HG02852 (cell line): ENCODE results near the gene RFX2.
"Not testable (repeated sequence)": the region's sequence is repeated elsewhere in the genome, so short reads cannot be mapped to it uniquely, and the experiment has no call there.

ENCODE experiments used
- ATAC-seq: cut with Tn5 transposase; IDR thresholded peaks from one replicate; pipeline ENCODE4 v1.9.1; 2021; ENCODE audit warnings: mild to moderate bottlenecking, moderate library complexity; ENCODE audit not compliant: unreplicated experiment

Gene RFX2

DNA sequence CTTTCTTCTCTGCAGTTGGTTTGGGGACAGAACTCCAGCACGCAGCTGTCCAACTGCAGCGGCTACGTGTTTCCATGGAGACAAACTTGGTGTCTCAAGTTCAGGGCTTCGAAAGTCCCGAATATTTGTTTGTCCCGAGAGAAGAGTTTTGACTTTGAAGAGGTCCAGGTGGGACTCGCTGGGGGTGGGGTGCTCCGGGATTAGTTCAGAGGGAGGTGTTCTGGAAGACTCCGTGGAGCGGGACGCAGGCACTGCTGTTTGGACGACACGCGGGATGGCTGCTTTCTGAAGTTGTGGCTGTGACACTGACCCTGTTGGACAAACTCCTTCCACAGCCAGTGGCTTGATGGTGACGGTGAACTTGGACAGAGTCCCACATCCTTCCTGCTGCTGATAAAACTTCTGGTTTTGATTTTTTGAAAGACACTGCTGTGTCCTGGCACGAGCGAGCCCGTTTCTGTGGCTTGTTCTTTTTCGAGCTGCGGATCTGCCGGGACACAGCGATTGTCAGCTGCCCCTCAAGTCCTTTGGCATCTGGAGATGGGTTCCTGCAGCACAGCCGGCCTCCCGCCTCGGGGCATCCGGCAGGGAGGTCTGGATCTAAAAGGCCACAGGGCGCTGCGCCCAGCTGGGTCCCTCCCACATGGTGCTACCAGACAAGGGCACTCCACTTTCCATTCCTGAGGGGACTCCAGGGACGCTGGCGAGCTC, 116.5 kb downstream of the RFX2 start:
- no peak for ATAC-seq

DNA sequence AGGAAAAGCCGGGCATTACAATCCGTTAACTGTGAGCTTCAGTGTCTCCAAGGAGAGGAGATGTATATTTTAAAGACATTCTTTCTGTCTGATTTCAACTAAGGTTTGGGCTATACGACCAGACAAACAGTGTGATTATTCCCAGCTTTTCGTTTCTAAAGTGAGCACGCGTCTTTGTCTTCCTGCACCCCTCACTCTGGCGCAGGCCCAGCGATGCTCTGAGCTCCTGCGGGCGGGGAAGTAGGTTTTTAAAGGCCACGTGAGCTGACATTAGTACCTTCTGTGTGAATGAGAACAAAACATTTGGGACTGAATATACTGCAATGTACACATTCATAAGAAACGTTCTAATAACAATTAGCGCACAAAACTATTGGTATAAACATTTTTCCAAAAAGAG, 117.1 kb downstream of the RFX2 start:
- no peak for ATAC-seq

DNA sequence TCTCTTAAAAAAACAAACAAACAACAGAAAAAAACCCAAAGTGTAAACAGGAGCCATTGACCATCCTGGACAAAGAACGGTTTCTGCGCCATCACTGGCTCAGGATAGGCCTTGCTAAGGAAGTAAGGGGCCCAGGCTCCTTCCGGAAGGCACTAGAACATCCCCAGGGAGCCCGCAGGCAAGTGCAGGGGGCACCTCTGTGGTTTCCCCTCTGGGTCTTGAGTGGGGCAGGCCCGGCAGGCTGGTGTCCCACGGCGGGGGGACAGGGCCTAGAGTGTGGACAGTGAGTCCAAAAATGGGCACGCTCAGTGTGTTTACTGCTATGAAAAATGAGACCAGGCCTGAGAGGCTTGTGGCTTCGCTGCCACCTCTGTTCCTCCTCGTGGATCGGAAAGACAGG, 117.5 kb downstream of the RFX2 start:
- no peak for ATAC-seq

DNA sequence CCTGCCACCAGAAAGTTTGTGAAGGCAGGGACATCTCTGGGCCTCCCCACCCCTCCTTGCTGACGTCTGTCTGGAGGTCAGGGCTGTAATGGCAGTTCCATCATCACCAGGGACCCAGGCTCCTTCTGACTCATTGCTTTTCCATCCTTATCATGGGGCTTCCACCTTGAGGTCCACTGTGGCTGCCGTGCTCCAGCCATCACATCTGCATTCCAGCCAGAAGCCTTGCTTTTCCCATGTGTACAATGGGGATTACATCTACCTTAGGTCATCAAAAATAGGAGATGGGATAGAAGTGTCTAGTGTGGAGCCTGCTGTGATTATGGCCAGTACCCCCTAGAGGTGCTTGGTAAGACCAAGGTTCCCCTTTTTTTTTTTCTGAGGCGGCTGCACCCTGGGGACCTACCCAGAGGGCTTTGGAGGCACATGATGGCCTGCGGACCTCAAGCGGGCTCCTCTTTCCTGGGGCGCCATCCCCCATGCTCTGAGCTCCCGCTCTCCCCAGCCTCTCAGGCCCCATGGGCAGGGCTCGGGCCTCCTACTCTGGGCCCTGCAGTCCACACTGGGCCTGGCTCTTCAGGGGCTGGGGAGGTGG, 119.0 kb downstream of the RFX2 start:
- no peak for ATAC-seq

DNA sequence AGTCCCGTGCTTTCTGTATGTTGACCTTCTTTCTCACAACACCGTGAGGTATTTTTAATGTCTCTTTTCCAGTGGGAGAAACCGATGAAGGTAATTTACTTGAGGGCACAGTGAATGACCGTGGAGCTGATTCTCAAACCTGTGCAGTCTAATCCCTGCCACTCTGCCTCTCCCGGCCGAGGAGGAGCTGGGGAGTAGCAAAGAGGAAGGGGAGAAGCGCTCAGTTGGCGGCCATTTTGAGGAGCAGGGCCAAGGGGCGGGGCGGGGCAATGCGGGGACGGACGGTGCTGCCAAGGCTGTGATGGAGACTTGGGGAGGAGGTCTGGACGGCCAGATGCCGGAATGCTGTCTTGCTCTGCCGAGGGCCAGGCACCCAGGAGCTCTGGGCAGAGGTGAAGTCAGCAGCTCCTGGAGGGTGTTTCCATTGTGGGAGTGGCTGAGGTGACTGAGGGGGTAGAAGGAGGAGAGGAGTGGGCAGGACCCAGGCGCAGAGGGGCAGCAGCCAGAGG, 120.0 kb downstream of the RFX2 start:
- no peak for ATAC-seq

DNA sequence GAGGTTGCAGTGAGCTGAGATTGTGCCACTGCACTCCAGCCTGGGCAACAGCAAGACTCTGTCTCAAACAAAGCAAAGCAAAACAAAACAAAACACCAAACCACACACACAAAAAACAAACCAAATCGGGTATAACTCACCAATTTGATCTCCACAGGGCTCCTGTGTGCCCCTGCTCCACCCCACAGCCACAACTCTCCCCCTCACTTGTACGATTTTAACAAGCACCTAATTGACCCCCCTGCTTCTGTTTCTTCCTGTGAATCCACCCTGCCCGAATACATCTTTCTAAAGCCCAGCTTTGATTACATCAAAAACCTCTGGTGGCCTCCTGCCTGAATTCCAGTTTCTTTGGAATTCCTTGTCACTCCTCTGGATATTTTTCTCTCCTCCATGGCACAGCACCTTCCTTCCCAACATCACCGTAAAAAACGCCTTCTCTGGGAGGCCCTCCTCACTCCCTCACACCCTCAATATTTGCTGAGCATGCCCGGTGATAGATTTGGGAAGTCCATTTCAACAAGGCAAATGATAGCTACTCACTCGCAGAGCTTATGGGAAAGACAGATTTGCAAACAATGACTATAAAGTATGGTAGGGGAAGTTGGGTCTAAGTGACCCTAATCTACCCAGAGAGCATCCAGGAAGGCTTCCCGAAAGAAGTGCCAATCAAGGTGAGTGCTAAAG, 120.8 kb downstream of the RFX2 start:
- no peak for ATAC-seq

DNA sequence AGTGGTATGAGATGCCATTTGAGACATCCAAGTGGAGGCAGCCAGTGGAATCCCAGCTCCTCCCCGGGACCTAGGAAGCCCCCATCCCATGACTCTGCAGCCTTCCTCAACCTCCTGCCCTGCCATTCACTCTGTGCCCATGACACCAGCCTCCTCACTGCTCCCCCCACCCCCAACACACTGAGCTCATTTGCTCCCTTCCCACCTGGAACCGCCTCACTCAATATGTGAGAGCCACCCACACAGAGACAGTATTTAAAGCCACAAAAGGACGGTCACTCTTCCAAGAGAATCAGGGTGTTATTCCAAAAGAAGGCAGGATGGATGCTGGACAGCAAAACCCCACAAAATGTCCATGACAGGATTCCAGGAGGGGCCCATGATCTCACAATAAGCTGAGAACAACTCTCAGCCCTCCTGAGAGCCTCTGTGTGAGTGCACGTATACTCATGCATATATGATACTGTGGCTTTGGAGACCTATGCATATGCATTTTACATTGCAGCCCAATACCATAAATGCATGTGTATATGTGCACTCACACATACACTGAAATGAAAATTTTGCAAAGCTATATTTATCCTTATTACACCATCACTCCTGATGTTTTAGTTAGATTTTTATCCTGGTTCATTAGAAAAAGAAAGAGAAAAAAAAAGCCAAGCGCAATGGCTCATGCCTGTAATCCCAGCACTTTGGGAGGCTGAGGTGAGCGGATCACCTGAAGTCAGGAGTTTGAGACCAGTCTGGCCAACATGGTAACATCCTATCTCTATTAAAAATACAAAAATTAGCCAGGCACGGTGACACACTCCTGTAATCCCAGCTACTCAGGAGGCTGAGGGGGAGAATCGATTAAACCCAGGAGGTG, 121.5 kb downstream of the RFX2 start:
- no peak for ATAC-seq

DNA sequence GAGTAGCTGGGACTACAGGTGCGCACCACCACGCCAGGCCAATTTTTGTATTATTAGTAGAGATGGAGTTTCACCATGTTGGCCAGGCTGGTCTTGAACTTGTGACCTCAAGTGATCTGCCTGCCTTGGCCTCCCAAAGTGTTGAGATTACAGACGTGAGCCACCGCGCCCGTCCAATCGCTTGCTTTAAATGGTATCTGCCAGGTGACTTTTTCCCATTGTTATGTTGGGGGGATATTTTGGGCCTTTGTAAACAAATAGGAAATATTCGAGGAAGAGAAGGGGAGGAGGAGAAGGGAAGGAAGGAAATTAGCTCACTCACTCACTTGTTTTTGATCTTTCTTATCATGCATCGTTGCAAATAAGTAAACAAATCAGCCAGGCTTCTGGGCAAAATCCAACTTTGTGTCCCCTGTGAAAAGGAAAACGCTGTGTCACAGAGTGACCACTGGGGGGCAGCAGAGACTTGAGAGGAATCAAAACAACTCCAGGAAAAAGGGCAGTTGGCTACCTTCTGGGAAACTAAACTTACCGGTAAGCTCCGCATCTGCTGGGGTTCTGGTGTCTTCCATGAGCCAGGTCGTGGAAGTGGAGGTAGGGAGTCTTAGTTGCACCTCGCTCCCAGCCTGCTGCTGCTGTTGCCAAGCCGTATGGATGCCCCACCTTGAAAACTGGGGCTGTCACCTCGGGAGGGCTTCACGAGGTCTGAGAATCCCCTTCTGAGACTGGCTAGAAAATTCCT, 123.1 kb downstream of the RFX2 start:
- no peak for ATAC-seq

DNA sequence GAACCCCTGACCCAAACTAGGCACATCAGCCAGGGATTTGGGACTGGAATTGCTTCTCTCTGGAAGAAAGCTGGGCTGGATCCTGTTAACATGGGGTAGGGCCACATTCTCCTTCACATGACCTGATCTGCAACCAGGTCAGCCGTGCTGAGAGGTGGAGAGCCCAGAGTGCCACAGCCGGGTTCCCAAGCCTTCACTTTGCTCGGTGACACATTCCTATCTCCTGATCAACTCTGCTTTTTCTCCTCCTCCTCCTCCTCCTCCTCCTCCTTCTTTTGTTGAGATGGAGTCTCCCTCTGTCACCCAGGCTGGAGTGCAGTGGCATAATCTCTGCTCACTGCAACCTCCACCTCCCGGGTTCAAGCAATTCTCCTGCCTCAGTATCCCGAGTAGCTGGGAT, 124.5 kb downstream of the RFX2 start:
- not testable (repeated sequence) for ATAC-seq

DNA sequence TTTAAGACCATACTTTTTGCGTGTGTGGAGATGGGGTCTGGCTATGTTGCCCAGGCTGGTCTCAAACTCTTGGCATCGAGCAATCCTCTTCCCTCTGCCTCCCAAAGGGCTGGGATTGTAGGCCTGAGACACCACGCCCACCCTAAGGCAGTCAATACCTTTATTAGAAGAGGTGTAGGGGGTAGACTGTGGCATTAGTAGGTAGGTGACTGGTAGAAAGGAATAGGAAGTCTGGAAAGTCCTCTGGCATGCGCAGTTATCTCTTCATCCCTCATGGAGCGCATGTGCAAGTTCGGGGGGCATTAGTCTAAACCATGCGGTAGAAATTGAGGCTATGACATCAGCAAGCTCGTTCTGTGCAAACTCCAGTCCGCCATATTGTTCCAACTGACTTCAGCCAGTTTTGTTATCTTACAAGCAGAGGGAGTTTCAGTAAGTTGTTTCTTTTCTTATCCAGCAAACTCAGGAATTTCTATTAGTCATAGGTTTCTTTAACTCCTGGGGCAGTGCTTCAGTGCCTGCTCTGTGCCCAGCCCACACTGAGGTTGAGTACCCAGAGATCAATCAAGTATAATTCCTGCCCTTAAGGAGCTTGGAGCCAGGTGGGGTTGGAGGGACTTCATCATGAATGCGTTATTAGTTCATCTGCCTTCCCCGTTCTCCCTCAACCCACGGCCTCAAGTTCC, 125.1 kb downstream of the RFX2 start:
- no peak for ATAC-seq

DNA sequence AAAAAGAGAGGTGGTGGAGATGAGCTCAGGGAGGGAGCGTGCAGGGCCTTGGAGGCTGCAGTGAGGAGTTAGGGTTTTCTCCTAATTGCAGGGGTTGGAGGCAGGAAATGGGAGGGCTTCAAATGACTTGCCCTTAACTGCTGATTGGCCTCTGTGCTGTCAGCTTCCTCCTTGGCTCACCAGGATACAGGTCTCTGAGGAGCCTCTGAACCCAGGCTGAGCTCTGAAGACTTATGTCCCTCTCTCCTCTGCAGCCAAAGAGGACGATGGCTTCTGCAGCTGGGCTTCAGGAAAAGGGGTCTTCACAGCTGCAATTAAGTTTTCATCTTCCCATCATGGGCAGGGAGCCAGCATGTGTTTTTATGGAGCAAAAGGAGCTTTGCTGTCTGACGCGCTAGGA, 125.7 kb downstream of the RFX2 start:
- no peak for ATAC-seq

DNA sequence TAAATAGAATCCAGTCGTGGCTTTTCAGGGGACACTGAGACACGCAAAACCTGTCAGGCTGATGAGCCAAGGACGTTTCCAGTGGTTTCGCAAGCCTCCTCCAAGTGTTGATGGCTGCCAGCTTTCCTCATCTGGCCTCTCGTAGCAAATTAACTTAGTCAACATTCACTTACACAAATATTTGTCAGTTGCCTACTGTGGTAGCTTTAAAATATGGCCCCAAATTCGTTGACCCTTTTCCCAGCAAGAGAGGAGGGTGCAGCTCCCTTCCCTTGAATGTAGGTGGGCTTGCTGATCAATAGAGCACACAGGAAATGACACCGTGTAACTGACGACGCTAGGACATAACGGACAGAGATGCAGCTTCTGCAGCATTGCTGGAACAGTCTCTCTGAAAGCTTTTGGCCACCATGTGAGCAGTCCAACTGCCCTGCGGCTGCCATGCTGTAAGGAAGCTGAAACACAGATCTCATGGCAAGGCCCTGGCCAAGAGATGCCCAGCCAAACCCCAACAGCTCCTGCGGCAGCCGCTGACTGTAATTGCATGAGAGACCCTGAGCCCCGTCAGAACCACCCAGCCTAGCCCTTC, 126.8 kb downstream of the RFX2 start:
- ATAC-seq = no peak

DNA sequence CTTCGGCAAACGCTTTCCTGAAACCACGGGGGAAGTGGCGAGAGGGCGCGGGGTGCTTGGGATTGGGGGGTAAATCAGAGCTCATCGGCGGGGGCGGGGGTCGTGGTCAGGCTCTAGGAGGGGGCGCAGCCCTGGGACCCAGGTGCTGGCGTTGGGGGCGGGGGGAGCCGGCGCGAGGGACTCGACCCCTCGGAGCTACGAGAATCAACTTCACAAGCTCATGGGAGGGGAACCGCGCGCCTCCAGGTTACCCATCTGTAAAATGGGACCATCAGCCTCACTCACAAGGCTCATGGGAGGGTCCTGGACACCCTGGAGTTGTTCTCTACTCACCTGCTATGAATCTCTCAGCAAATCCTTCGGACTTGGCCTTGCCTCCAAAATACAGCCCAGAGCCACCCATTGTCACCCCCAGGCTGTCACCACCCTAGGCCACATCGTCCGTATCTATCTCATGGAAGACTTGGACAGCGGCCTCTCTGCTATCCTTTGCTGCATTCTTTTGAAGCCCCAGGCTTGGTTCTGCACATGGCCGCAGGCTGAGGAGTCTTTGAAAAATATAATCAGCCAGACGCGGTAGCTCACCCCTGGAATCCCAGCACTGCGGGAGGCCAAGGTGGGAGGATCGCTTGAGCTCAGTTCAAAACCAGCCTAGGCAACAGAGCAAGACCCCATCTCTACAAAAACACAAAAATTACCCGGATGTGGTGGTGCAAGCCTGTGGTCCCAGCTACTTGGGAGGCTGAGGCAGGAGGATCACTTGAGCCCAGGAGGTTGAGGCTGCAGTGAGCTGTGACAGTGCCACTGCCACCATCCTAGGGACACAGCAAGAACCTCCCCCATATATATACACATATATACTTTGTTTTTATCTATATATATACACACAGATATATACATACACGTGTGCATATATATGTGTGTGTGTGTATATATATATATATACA, 131.4 kb downstream of the RFX2 start:
- ATAC-seq = no peak

DNA sequence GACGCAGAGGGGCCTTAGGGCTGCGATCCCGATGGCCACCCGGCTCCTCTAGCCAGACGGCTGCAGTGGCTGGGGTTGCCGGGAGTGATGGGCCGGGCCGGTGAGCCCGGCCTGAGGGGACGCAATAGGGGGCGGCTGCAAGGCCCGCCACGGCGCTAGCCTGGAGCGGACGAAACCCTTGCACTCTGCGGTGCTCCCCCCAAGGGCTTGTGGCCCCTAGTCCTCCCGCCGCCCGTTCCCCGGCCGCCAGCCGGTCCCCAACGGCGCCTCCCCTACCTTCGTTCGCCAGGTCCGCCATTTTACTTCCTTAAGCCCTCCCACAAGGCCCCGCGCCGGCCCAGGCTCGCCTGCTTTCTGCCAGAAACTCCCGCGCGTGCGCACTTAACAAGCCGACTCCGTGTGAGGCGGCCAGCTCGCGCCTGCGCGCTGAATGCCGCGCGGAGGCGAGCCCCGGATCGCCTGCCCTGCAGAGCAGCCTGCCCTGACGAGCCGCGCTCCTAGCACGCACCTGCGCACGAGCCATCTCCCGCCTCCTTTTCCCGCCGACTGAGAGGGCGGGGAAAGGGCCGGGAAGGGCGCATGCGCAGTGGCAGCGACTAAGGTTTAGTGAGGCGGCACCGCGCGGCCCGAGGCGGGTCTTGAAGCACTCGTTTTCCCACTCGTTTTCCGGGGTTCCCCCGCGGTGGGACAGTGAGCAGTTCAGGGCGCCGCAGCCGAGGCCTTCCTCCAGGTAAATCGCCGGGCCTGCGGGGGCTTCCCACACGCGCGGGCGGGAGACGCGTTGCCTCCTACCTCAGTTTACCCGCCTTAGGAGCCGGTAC, 132.3 kb downstream of the RFX2 start, which contains the start of gene RANBP3:
Gene RANBP3 (minus strand): TSS at position 356 of the 821 bp plus-strand sequence. CDS start 58 bp downstream, at position 298.
- ATAC-seq = peak; percentile 76

DNA sequence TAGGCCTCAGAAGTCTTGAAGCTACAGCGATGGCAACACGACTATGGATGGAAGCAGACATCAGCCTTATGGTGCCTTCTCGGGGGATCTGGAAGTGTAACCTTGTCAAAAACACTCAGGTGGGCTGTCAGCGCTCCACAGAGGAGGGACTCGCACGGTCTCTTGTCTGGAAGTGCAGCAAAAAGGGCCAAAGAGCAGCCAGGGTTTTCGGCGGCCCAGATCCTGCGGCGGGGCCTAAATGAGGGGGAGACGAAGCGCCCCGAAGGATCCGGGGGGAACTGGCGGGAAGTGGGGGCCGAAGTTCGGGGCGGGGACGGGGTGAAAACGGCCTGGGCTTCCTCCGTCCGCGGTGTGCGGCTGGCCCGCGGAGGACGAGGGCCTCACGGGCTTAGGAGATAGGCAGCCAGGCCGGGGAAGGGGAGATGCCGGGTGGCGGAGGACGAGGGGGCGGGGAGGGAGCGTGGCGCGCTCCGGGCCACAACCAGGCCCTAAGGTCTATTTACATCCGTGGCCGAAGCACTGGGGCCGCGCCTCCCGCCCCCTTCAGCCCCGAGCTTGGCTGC, 133.0 kb downstream of the RFX2 start:
- ATAC-seq = peak; percentile 4

DNA sequence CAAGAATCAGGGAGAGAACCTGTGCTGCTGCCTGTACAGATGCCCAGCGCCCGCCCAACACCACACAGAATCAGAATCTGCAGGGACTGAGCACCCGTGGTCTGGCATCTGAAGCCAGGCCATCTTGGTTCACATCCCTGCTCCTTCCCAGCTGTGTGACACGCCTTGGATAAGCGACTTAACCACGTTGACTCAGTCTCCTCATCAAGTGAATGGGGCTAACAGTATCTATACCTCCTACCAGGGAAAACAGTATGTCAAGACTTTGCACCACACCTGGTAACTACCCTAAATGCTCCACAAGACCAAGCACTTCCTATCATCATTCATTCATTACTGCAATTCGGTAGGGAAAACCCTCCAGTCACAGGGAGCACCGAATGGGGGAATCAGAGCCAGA, 133.5 kb downstream of the RFX2 start:
- no peak for ATAC-seq

DNA sequence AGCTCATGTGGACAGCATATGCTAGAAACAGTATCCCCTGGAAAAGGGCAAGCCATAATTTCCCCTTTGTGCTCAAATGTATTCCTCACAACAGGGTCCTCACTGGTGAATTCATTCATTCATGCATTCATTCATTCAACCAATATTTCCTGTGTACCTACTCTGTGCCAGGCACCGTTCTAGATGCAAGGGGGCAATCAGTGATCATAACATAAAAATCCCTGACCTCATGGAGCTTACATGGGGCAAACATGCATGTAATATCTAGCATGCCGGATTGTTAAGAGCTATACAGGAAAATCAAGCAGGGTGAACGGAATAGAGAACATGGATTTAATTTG, 134.9 kb downstream of the RFX2 start:
- ATAC-seq = no peak
